Lung (tissue), 12 donors: ENCODE results near the gene LENEP. TPM values are rescaled to one million over a fixed set of nuclear protein-coding genes. Genes with fewer than 3 reads are reported as not detected.
A peak's percentile ranks its signal among the peaks of the same experiment; 100 is the strongest.

Source experiments
- ATAC-seq: fragments of 200-7000 bp; cut with Tn5 transposase; one replicate; pipeline ENCODE4 v1.9.1; 2020; ENCODE audit warnings: moderate number of reproducible peaks; ENCODE audit not compliant: insufficient read depth, low FRiP score
- DNase-seq, 3 donors: peaks; one replicate each; pipeline ENCODE4 v3.0.0-alpha.2; 2013 to 2017
- H3K27ac ChIP-seq, 2 donors: one replicate each; pipeline ENCODE4 v1.5.1; 2013; ENCODE audit warnings: mild to moderate bottlenecking in 2 of 2, moderate library complexity in 2 of 2, control low read depth in 1 of 2, inconsistent platforms in 1 of 2, low read depth in 1 of 2, low read length in 1 of 2
- H3K27me3 ChIP-seq, 3 donors: one replicate each; pipeline ENCODE4 v1.5.1; 2013; ENCODE audit warnings: low read length in 2 of 3; ENCODE audit not compliant: control insufficient read depth in 3 of 3, insufficient read depth in 3 of 3
- H3K36me3 ChIP-seq, 4 donors: one replicate each; pipeline ENCODE4 v1.5.1; 2013; ENCODE audit warnings: low read length in 4 of 4, mild to moderate bottlenecking in 1 of 4, moderate library complexity in 1 of 4; ENCODE audit not compliant: control insufficient read depth in 4 of 4, insufficient read depth in 4 of 4
- H3K4me1 ChIP-seq, 5 donors: one replicate each; pipeline ENCODE4 v1.5.1; 2013; ENCODE audit warnings: low read length in 5 of 5, mild to moderate bottlenecking in 2 of 5, moderate library complexity in 1 of 5; ENCODE audit not compliant: control insufficient read depth in 5 of 5, insufficient read depth in 5 of 5
- H3K4me3 ChIP-seq: one replicate; pipeline ENCODE4 v1.5.1; 2013; ENCODE audit warnings: mild to moderate bottlenecking, control low read depth, moderate library complexity
- H3K9ac ChIP-seq, 2 donors: one replicate each; pipeline ENCODE4 v1.5.1; 2013; ENCODE audit warnings: low read length in 2 of 2, control low read depth in 1 of 2; ENCODE audit not compliant: insufficient read depth in 1 of 2
- H3K9me3 ChIP-seq, 4 donors: one replicate each; pipeline ENCODE4 v1.5.1; 2013; ENCODE audit warnings: low read length in 3 of 4, mild to moderate bottlenecking in 1 of 4, moderate library complexity in 1 of 4; ENCODE audit not compliant: control insufficient read depth in 4 of 4, insufficient read depth in 3 of 4
- WGBS, 2 donors: extraction: QIAGEN DNeasy Blood & Tissue Kit; methylation state at CpG; one replicate each; pipeline ENCODE4 v1.1.7; 2013; 5-methylcytosine and 5-hydroxymethylcytosine counted together
- polyA plus RNA-seq, 2 donors: library from polyadenylated mRNA; stranded (reverse); fragments of 200-250 nt; gene quantifications; one replicate each; pipeline ENCODE4 v1.2.1, GENCODE V29; 2013
- total RNA-seq, 2 donors: library from RNA; depleted of rRNA in 1 of 2; stranded (reverse); fragments of >200 nt in 1 of 2; gene quantifications; one replicate each; pipeline ENCODE4 v1.2.1, GENCODE V29; 2014 to 2021
- TF ChIP-seq, protein P1 (sequence below): IDR thresholded peaks from 2 replicates; pipeline ENCODE4 v1.5.1; 2012; ENCODE audit warnings: mild to moderate bottlenecking; ENCODE audit errors: control extremely low read depth, extremely low read depth
- donor health status: control.
- donor health status: control.
- donor health status: Bipolar disorder and iron deficiency.
- donor health status: healthy.
- donor health status: DM: yes; HTN: yes; CAD: no.

LENEP gene
- total and polyA plus RNA-seq, 4 donors = 0.31 to 0.89 TPM; not detected in 2

DNA sequence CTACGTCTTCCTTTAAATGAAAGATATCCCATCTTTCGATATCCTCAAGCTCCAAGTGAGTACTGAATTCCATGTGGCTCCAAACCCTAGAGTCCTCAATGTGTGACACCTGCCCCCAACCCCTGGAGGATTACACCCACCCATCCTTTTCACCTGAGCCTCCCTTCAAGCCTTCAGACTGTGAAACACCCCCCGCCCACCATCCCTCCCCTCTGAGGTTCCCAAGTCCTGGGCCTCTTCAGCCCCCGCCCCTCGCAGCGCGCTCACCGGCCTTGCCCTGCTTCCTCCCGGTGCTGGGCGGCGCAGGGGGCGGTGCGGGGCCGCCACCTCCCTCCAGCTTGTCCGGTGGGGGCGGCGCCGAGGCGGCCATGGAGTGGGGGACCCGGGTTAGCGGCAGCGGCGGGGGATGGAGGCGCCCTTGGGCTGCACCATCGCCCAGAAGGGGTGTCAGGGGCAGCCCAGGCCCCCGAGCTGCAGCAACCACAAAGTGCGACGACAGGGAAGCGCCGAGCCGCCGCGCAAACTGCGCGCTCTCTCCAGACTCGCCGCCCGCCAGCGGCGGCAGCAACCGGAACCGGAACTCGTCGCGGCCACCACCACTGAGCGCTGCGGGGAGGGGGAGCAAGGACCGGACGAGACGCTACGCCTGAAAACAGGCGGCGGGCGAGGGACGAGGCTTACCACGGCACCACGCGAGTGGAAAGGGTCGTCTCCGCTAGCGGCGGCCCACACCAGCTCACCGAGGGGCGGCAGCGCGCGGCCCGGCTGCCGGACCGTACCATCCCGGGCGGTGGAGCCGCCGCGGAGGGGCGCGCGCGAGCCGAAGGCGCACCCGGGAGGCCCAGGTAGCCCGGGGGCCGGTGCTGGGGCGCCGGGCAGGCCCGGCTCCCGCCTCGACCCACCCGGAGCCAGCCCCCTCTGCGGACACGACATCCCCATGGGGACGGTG, 31.9 kb upstream of the LENEP start, which contains the start of gene PYGO2:
PYGO2 (minus strand) TSS at position 576 of the 949 bp plus-strand sequence; CDS start at position 370, 206 bp downstream.
- ATAC-seq = peak; percentile 89
- no peaks in the 10 kb centered on the region for H3K9me3 ChIP-seq
- DNase-seq = peak; percentile 81 to 87 (median 84)
- peak within 1 kb of the TSS; percentile 88 for H3K4me3 ChIP-seq
- peak within 1 kb of the TSS; percentile 76 to 77 for H3K9ac ChIP-seq
- peaks cover 8 to 31% (median 13%) of the 10 kb centered on the region in 5 donors for H3K4me1 ChIP-seq
- peak within 1 kb of the TSS; percentile 99 for H3K27ac ChIP-seq
- TF ChIP-seq, protein P1, sequence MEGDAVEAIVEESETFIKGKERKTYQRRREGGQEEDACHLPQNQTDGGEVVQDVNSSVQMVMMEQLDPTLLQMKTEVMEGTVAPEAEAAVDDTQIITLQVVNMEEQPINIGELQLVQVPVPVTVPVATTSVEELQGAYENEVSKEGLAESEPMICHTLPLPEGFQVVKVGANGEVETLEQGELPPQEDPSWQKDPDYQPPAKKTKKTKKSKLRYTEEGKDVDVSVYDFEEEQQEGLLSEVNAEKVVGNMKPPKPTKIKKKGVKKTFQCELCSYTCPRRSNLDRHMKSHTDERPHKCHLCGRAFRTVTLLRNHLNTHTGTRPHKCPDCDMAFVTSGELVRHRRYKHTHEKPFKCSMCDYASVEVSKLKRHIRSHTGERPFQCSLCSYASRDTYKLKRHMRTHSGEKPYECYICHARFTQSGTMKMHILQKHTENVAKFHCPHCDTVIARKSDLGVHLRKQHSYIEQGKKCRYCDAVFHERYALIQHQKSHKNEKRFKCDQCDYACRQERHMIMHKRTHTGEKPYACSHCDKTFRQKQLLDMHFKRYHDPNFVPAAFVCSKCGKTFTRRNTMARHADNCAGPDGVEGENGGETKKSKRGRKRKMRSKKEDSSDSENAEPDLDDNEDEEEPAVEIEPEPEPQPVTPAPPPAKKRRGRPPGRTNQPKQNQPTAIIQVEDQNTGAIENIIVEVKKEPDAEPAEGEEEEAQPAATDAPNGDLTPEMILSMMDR = peak; percentile 27
- H3K36me3 ChIP-seq = peaks cover 11 to 38% (median 25%) of the 10 kb centered on the region in 4 donors
- H3K27me3 ChIP-seq = no peaks in the 10 kb centered on the region
- WGBS, 2 donors = 0 to 1% methylated on average over 56 to 93 of the region's 93 CpGs

DNA sequence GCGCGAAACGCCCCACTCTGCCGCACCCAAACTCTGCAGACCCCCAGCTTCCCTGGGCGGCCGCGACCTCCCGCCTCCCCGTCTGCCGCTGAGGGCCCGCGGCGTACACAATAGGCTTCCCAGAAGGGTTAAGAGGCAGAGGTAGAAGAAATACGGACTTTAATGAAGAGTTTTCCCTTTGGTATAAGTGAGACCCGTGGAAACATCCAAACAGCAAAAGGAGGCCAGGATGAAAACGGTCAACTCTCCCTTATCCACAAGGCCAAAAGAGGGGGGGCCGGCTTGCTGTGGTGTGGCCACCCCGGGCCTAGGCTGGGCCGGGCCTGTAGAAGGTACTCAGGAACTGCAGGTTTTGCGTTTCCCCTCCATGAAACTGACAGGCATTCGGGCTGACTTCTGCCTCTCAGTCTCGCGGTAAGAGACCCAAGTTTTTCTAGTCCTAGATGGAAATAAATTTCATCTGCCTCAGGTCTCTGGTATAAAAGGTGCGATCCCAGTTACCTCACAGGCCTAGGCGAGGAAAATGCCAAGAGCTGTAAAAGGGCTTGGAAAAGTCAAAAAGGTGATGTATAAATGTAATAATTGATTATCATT, 31.1 kb upstream of the LENEP start:
- H3K36me3 ChIP-seq = peaks cover 15 to 41% (median 32%) of the 10 kb centered on the region in 4 donors
- H3K9me3 ChIP-seq = no peaks in the 10 kb centered on the region
- TF ChIP-seq, protein P1 = no peak
- peak in 1 of 3 donors; percentile 39 for DNase-seq
- peak overlapping the region; percentile 88 for H3K4me3 ChIP-seq
- H3K27ac ChIP-seq = peak overlapping the region; percentile 99
- no peaks in the 10 kb centered on the region for H3K27me3 ChIP-seq
- peak overlapping the region; percentile 76 to 77 for H3K9ac ChIP-seq
- H3K4me1 ChIP-seq = peaks cover 5 to 23% (median 6%) of the 10 kb centered on the region in 5 donors
- no peak for ATAC-seq
- WGBS, 2 donors = 3 to 4% methylated on average over 25 of the region's 25 CpGs

DNA sequence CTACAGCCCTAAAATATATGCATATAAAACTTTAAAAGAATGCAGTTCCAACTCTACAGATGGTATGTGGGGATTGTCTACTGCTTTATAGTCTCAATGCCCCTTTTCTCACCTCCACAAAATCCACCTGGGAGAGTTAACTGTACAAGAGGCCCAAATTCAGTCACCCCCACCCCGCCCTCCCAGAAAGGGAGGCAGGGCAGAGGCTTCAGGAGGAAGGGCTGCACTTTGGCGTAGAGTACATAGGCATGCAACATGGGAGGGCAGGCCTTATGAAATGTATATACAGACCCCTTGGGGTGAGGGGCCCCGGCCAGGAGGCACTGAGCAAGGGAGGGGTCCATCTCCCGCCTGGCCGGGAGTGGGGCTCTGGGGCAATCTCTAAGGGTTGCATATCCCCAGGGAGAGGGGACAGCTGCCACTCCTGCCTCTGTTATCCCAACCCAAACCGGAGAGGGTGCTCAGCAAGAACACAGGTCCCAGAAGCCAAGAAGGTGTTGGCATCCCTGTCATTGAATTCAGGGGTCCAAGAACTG, 30.5 kb upstream of the LENEP start:
- Histone ChIP-seq H3K4me3 (no peak overlapping the region), H3K4me1 (peaks cover 5 to 22% (median 9%) of the 10 kb centered on the region in 5 donors), H3K9me3 (no peaks in the 10 kb centered on the region), H3K27me3 (no peaks in the 10 kb centered on the region), H3K9ac (peak overlapping the region in 1 of 2 donors; percentile 76), H3K27ac (no peak overlapping the region), H3K36me3 (peaks cover 18 to 47% (median 38%) of the 10 kb centered on the region in 4 donors)
- no peak for DNase-seq
- WGBS, 2 donors = 68 to 84% methylated on average over 6 of the region's 6 CpGs
- TF ChIP-seq, protein P1 = no peak
- no peak for ATAC-seq
